Upper lobe of right lung (tissue), 1 donor: Measurements from ENCODE around the gene IGF2BP3. TPM values are rescaled to one million over a fixed set of nuclear protein-coding genes. Genes with fewer than 3 reads are reported as not detected.

Experiments
- ATAC-seq: fragments of 200-7000 bp; cut with Tn5 transposase; one replicate; pipeline ENCODE4 v1.9.1; 2020; ENCODE audit warnings: mild to moderate bottlenecking, moderate library complexity
- DNase-seq: peaks from one replicate; pipeline ENCODE4 v3.0.0-alpha.2; 2020
- H3K27ac ChIP-seq: fragments of 200-600 bp; one replicate; pipeline ENCODE4 v1.8.0; 2022
- H3K27me3 ChIP-seq: fragments of 200-600 bp; one replicate; pipeline ENCODE4 v1.8.0; 2022; ENCODE audit warnings: mild to moderate bottlenecking
- H3K36me3 ChIP-seq: fragments of 200-600 bp; one replicate; pipeline ENCODE4 v1.8.0; 2022
- H3K4me1 ChIP-seq: fragments of 200-600 bp; one replicate; pipeline ENCODE4 v1.8.0; 2022
- H3K4me3 ChIP-seq: fragments of 200-600 bp; one replicate; pipeline ENCODE4 v1.8.0; 2022; ENCODE audit warnings: mild to moderate bottlenecking
- H3K9me3 ChIP-seq: fragments of 200-600 bp; one replicate; pipeline ENCODE4 v1.8.0; 2022
- intact Hi-C: fragments of 100-400 bp; cut with DNase I; formaldehyde crosslinking; loops from one replicate; pipeline ENCODE4 v1.11.0; 2022
- total RNA-seq: library from RNA; stranded (reverse); fragmentation: NEBNext Ultra II Directional; extraction: Animal tissue kit (Norgen Biotek cat#: 25700); gene quantifications from one replicate; pipeline ENCODE4 v1.2.1, GENCODE V29; 2021
- TF ChIP-seq, protein P1 (sequence below): fragments of 200-600 bp; IDR thresholded peaks from one replicate; pipeline ENCODE4 v1.8.0; 2022; ENCODE audit warnings: antibody characterized with exemption
- donor health status: DM: no; HTN: yes; CAD: no; lungs with severe emphysema.

IGF2BP3 gene
- total RNA-seq, 1 donor from 2014 or later = 3.3 TPM

DNA sequence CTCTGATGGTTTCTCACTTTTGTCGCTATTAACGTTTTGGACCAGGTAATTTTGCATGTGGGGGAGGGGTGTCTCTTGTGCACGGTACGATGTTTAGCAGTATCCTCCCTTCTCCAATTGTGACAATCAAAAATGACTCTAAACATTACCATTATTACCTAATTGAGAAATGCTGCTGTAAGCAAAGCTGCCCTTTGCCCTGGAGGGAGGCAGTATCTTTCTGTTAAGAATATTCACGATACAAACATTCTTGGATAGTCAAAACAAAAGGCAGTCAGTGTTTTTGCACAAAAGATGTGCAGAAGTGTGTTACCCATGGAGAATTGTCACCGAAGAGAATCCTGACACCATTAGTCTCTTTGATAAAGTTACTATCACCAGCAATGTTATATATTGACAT is 161.5 kb downstream of the IGF2BP3 start:
- no peaks in the 10 kb centered on the region for H3K27me3 ChIP-seq
- H3K9me3 ChIP-seq = no peaks in the 10 kb centered on the region
- TF ChIP-seq, protein P1, sequence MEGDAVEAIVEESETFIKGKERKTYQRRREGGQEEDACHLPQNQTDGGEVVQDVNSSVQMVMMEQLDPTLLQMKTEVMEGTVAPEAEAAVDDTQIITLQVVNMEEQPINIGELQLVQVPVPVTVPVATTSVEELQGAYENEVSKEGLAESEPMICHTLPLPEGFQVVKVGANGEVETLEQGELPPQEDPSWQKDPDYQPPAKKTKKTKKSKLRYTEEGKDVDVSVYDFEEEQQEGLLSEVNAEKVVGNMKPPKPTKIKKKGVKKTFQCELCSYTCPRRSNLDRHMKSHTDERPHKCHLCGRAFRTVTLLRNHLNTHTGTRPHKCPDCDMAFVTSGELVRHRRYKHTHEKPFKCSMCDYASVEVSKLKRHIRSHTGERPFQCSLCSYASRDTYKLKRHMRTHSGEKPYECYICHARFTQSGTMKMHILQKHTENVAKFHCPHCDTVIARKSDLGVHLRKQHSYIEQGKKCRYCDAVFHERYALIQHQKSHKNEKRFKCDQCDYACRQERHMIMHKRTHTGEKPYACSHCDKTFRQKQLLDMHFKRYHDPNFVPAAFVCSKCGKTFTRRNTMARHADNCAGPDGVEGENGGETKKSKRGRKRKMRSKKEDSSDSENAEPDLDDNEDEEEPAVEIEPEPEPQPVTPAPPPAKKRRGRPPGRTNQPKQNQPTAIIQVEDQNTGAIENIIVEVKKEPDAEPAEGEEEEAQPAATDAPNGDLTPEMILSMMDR = no peak
- no peaks in the 10 kb centered on the region for H3K4me1 ChIP-seq
- intact Hi-C loops = no loop called here
- no peak overlapping the region for H3K27ac ChIP-seq
- H3K4me3 ChIP-seq = no peak overlapping the region
- no peak for ATAC-seq
- H3K36me3 ChIP-seq = peaks cover 44% of the 10 kb centered on the region
- DNase-seq = no peak

DNA sequence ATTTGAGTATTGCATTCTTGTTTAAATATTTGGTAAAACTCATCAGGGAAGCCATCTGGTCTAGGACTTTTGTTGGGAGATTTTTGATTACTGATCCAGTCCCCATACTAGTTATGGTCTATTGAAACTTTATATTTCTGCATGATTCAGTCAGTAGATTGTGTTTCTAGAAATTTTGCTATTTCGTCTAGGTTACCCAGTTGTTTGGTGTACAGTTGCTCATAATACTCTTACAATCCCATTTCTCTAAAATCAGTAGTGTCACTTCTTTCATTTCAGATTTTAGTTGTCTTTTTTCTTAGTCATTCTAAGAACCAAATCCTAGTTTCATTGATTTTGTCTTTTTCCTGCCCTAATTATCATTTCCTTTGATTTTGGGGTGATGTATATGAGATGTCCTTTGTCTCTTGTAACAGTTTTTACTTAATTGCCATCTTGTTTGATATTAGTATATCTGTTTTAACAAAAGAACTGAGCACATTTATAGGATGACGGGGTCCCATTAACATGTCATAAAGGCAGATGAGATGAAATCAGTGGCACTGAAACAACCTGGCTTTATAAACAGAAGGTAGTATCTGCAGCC is 163.3 kb downstream of the IGF2BP3 start:
- TF ChIP-seq, protein P1 = no peak
- peaks cover 55% of the 10 kb centered on the region for H3K36me3 ChIP-seq
- DNase-seq (no peak), ATAC-seq (no peak)
- no peak overlapping the region for H3K27ac ChIP-seq
- no peak overlapping the region for H3K4me3 ChIP-seq
- H3K27me3 ChIP-seq = no peaks in the 10 kb centered on the region
- peaks cover 4% of the 10 kb centered on the region for H3K4me1 ChIP-seq
- intact Hi-C loops = no loop called here
- no peaks in the 10 kb centered on the region for H3K9me3 ChIP-seq

DNA sequence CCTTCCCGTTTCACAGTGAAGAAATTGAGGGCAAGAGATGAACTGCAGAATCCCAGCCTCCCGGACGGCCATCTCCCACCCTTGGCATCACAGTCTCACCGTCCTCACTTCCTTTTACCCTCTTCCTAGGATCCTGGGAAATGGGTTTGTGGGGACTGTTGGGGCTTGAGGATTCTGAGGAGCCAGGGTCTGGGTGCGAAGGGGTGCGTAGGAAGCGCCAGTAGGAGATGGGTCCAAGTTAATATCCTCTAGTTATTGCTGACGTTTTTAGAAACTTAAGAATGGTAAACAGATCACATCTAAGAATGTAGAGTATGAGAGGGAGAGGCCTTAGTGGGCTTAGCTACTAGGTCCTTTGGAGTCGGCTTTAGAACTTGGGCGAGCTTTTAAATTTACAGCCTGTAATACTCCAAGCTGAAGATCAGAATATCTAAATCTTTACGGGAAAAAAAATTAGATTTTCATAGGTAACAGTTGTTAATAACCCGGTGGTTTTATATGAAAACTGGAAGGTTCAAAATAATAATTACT is 170.5 kb downstream of the IGF2BP3 start:
- Histone ChIP-seq H3K4me3 (peak overlapping the region; percentile 98), H3K9me3 (no peaks in the 10 kb centered on the region), H3K27ac (peak overlapping the region; percentile 91), H3K4me1 (peaks cover 26% of the 10 kb centered on the region), H3K36me3 (peaks cover 13% of the 10 kb centered on the region), H3K27me3 (no peaks in the 10 kb centered on the region)
- no peak for DNase-seq
- TF ChIP-seq, protein P1 = no peak
- intact Hi-C loops = no loop called here
- peak; percentile 1 for ATAC-seq

DNA sequence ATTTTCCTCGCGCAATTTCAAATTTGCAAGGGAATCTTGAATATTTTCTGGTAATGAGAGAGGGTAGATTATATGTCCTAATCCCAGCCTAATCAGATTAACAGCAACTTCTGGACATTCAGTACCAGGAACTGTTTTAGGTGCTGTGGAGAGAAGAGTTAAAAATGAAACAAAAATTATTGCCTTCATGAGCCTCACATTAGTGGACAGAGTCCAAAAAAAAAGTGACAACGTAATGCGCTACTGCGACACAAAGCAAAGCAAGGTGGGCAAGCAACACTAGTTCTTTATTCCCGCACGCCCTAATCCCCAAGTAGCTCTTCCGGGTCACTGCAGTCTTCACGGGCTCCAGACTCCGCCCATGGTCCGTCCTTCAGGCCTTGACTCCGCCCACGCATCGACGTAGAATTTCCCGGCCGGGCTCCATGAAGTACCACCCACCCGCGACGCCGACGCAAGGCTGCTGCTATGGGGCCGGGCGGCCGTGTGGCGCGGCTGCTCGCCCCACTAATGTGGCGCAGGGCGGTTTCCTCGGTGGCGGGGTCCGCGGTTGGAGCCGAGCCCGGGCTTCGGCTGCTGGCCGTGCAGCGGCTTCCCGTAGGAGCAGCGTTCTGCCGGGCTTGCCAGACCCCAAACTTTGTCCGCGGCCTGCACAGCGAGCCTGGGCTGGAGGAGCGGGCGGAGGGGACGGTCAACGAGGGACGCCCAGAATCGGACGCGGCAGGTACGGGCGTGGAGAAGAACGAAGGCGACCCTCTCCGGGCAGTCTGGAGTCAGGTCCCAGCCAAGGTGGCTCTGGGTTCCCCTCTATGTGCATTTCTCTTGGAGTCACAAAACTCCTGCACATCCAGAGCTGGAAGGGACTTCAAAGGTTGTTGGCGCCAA is 171.2 kb downstream of the IGF2BP3 start, which contains the start of gene MALSU1:
TSS of gene MALSU1 (plus strand) at position 455 of the 885 bp plus-strand sequence. CDS start at position 469, 14 bp downstream.
- peak; percentile 100 for ATAC-seq
- peaks cover 26% of the 10 kb centered on the region for H3K4me1 ChIP-seq
- peak within 1 kb of the TSS; percentile 91 for H3K27ac ChIP-seq
- TF ChIP-seq, protein P1 = no peak
- no peaks in the 10 kb centered on the region for H3K9me3 ChIP-seq
- peak; percentile 99 for DNase-seq
- no peaks in the 10 kb centered on the region for H3K27me3 ChIP-seq
- H3K4me3 ChIP-seq = peak within 1 kb of the TSS; percentile 98
- peaks cover 13% of the 10 kb centered on the region for H3K36me3 ChIP-seq
- intact Hi-C loops = no loop called here

DNA sequence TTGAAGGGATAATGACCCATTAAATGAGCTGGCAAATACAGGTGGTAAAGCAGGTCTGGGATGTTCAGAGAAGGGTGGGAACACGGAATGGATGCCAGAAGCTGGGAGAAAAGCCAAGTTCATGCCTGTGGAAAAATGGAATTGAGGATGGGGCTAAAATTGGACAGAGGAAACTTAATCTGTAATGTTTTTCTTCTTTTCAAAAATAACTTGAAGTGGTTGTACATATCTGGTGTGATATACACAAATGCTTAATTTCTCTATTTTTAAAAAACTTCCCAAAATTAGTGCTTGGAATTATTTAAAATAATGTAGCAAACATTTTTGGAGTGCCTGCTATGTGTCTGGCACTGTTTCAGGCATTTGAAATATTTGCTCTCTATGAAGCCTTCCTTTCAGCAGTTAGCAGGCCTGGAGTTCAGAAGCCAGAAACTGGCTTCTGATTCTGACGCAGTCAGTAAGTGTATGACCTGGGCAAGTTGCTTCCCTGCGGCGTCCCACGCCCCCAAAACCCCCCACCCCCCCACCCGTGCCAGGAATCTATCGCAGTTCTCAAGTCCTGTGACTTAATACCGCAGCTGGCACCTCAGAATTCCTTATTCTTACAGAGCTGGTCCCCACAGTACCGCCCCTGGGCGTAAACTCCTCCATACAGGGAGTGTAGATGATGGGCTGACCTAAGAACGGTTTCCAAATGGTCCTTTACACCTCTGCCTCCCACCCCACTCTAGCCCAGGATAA is 172.0 kb downstream of the IGF2BP3 start:
- Histone ChIP-seq H3K4me1 (peaks cover 26% of the 10 kb centered on the region), H3K36me3 (peaks cover 13% of the 10 kb centered on the region), H3K27me3 (no peaks in the 10 kb centered on the region), H3K27ac (peak overlapping the region; percentile 91), H3K4me3 (peak overlapping the region; percentile 98), H3K9me3 (no peaks in the 10 kb centered on the region)
- ATAC-seq (peak; percentile 18), DNase-seq (no peak)
- TF ChIP-seq, protein P1 = no peak
- intact Hi-C loops = no loop called here
